GM12891 (cell line): ENCODE results near the gene EPHX1.
"Not testable (repeated sequence)": the region's sequence is repeated elsewhere in the genome, so short reads cannot be mapped to it uniquely, and the experiment has no call there.

Experiments used
- DNase-seq: peaks from one replicate; pipeline ENCODE4 v3.0.0; 2011; ENCODE audit warnings: low spot score; ENCODE audit not compliant: insufficient read length
- FAIRE-seq: peaks from 2 replicates; lab custom pipeline; 2011; peaks lifted over from hg19 to GRCh38; lab: Jason Lieb, UNC
- PAX5 ChIP-seq: IDR thresholded peaks from 2 replicates; pipeline ENCODE4 v1.6.1; 2011; ENCODE audit warnings: low read length, moderate library complexity, mild to moderate bottlenecking; ENCODE audit not compliant: insufficient read depth, severe bottlenecking
- POLR2A ChIP-seq: IDR thresholded peaks from 2 replicates; pipeline ENCODE4 v1.6.1; 2011; ENCODE audit warnings: low read depth, low read length, control low read depth
- POLR2AphosphoS5 ChIP-seq: IDR thresholded peaks from 2 replicates; pipeline ENCODE4 v1.6.1; 2011; ENCODE audit warnings: low read depth, low read length, control low read depth
- POU2F2 ChIP-seq: IDR thresholded peaks from 2 replicates; pipeline ENCODE4 v1.6.1; 2011; ENCODE audit warnings: low read depth, mild to moderate bottlenecking, control low read depth, low read length, moderate library complexity
- SPI1 ChIP-seq: IDR thresholded peaks from 2 replicates; pipeline ENCODE4 v1.6.1; 2011; ENCODE audit warnings: low read depth, low read length, control low read depth
- TAF1 ChIP-seq: IDR thresholded peaks from 2 replicates; pipeline ENCODE4 v1.6.1; 2011; ENCODE audit warnings: low read depth, low read length, control low read depth

EPHX1 gene

DNA sequence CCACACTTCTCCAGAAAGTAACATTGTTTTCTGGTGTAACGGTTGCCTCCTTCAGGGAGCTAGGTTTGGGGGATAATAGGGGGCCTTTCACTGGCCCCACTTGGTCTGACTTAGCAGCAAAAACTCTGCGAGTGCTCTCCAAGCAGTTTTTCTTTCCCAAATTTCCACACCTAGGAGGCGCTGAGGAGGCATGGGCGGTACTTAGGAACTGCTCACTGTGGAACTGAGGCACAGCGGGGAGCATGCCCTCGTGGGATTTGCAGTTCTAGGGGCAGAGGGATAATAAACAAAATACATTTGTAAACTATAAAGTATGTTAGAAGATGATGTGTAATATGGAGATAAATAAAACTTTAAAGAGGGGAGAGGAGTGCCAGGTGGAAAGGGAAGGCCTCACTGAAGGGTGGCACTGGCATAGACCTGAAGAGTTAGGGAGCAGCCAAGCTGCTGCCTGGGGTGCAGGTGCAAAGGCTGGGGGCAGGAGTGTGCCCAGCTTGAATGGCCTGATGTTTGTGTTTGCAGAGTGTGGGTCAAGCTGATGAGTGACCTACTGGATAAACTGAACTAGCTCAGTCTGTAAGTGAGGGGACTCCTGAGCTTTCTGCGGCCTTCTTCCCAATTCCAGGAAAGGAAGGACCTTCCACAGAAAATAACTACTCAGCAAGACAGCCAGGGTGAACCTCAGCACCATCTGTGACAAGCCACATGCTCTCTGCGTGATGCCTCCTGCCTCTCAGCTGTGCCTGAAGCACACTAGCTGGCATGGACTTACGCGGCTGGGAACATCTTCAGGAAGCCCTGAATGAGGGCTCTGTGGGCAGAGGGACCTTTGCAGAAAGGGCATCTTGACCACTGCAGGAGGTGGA lies 1.9 kb downstream of the EPHX1 start:
- FAIRE-seq (no peak), DNase-seq (no peak)
- no peak for TF ChIP-seq POU2F2
- no peak for TF ChIP-seq POLR2AphosphoS5
- TF ChIP-seq TAF1, result no peak
- no peak for TF ChIP-seq PAX5
- TF ChIP-seq POLR2A, result no peak

DNA sequence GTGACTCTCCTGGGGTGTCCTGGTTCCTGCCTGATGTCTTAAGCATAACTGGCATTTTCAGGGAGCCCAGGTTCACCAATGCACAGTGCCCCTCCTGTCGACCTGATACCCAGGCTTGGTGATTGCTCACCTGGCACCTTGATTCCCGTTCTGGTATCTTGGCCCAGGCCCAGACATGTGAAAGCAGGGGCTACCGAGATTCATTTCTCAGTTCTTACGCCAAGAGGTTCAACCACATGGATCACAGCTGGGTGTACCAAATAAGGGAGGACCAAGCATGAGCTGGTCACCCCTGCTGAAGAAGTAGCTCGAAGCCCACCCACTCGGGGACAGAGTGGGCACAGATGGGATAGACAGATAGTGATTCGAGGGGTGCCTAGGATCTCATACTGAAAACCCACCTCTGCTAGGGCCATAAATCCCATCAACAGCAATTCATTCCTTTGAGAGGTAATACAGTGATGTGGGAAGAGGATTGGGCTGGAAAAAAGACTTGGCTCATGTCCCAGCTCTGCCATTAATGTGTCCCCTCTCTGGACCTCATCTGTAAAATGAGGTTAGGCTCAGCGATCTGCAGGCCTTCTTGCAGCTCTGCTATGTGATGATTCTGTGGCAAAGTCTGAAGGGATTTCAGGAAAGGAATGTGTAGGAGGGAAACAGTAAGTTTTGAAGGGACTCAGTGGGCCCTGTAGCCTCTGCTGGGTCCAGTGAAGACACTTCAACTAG lies 2.7 kb downstream of the EPHX1 start:
- no peak for DNase-seq

DNA sequence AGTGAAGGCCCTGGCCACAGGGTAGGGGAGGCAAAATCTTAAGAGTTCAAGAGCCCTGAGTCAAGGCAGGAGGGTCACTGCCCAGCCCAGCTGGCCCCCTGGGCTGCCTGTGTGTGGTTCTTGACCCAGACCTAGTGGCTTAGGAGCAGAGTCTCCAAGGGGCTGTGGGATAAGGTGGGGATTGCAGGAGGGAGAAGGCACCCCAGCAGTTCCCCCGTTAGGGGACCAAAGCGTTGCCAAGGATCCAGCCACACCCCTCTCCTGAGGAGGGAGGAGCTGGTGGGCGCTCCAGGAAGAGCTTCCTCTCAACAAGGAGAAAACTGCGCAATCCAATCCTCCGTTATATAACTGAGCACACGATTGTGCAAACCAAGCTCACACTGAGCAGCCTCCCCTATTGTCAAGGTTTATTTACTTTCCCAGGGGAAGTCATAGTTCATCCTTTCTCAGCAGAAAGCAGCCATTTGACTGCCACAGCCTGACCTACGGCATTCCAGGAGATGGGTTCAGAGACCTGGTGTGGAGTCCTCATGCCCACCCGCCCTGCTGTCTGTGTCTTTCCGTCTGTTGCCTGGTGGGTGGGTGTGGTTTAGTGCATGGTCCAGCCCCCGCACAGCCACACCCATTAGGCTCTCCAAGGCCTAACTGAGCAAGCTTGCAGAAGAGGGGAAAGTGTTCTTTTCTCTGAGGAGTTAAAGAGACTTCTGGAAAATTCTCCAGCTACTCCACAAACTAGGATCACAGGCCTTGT lies 3.5 kb downstream of the EPHX1 start:
- no peak for DNase-seq
- TF ChIP-seq POU2F2 (no peak), TAF1 (no peak), POLR2A (no peak), PAX5 (no peak), POLR2AphosphoS5 (no peak), SPI1 (no peak)
- no peak for FAIRE-seq

More for the DNA sequence above, 2.7 kb downstream of the EPHX1 start:
- FAIRE-seq, result no peak
- no peak for TF ChIP-seq POU2F2
- TF ChIP-seq SPI1, result no peak
- no peak for TF ChIP-seq POLR2A
- TF ChIP-seq POLR2AphosphoS5, result no peak
- no peak for TF ChIP-seq PAX5
- no peak for TF ChIP-seq TAF1

DNA sequence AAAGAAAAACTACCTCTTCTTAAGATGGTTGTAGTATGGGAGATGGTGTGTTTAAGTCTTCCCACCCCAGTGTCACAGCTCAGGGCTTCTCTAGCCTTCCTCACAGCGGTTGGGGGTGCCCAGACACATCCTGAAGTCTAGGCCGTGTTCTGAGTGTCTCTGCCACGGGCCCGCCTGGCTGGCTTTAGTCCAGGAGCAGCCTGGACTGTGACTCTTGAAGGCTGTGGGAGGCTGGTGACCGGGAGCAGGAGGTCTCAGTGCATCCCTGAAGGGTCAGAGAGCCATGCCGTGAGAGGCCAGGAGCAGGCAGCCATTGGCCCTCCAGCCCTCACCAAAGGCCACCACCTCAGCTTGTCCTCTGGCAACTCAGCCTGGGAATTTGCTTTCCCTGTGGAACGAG lies 4.5 kb downstream of the EPHX1 start:
- DNase-seq (no peak), FAIRE-seq (no peak)
- TF ChIP-seq TAF1, result no peak
- TF ChIP-seq SPI1, result no peak
- TF ChIP-seq POLR2AphosphoS5, result no peak
- TF ChIP-seq PAX5, result no peak
- no peak for TF ChIP-seq POU2F2
- TF ChIP-seq POLR2A, result no peak

DNA sequence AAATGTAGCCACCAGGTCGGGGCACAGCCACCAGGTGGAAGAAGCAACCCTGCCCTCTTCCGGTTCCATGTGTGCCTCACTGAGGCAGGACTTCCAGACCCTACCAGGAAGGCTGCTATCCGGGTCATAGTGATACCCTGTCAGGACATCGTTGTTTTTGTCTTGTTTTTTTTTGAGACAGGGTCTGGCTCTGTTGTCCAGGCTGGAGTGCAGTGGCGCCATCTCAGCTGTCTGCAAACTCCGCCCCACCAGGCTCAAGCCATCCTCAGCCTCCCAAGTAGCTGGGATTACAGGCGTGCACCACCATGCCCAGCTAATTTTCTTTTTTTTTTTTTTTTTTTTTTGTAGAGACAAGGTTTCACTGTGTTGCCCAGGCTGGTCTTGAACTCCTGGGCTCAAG lies 5.2 kb downstream of the EPHX1 start:
- DNase-seq, FAIRE-seq: not testable (repeated sequence)

DNA sequence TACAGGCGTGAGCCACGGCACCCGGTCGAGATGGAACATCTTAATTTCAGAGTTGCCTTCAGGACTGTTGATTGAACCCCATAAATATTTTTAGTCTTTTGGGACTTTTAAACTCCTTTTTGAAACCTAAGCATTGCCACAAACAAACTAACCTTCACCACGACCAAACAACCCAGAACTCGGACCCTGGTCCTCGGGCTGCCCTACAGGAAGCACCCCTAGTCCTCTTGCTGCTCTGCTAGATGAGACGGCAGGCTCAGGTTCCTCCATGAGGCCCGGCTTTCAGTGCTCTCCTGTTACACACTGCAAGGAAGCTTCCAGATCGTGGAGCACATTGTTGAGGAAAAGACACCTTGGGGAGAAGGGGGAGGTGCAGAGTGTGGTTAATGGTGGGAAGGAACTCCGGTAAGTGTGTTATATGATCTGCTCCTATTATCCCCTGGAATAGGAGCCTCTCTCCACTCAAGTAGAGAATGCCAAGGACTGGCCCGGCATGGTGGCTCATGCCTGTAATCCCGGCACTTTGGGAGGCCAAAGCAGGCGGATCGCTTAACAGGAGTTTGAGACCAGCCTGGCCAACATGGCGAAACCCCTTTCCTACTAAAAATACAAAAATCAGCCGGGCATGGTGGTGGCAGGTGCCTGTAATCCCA lies 5.7 kb downstream of the EPHX1 start:
- no peak for FAIRE-seq
- TF ChIP-seq POLR2AphosphoS5, result no peak
- no peak for TF ChIP-seq POU2F2
- no peak for TF ChIP-seq PAX5
- TF ChIP-seq TAF1, result no peak
- no peak for TF ChIP-seq SPI1
- no peak for TF ChIP-seq POLR2A

DNA sequence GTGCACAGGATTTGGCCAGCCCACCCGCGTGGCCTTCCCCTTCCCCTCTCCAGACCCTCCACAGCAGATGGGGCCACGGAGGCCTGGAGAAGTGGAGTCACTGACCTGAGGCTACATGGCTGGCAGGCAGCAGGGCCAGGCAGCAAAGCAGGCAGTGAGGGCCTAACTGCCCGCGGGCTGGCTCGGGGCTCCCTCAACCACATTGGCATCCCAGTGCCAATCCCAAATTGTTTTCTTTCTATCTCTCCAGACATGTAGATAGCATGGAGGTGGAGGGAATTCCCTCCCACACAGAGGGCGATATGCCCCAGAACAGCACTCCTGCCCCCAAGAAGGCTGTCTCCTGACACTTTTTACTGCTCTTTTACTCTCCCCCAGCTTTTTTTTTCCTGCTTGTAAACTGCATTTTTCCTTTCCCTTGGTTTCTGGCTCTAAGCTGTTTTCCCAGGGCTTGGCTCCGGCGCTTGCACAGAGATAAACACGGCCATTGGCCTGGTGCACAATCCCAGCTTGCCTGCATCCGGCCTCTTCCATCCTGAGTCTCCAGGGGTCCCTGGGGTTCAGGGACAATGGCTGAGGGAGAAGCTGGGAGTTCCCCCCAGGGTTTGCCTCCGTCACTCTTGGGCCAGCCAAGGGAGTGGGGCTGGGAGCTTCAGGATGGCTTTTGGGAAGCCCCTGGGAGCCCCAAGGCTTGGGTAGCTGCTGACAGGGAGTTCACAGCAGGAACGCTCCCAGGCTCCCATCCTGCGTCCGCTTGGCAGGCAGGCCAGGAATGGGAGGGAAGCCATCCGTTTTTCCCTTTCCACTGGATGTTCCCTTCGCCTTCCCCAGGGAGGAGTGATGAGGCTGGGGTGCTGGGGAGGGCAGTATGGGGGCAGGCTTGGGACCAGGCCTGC lies 7.0 kb downstream of the EPHX1 start:
- FAIRE-seq (no peak), DNase-seq (no peak)
- no peak for TF ChIP-seq SPI1
- TF ChIP-seq POLR2AphosphoS5, result no peak
- no peak for TF ChIP-seq POU2F2
- no peak for TF ChIP-seq POLR2A
- no peak for TF ChIP-seq TAF1

More for the DNA sequence above, 5.7 kb downstream of the EPHX1 start:
- no peak for DNase-seq

DNA sequence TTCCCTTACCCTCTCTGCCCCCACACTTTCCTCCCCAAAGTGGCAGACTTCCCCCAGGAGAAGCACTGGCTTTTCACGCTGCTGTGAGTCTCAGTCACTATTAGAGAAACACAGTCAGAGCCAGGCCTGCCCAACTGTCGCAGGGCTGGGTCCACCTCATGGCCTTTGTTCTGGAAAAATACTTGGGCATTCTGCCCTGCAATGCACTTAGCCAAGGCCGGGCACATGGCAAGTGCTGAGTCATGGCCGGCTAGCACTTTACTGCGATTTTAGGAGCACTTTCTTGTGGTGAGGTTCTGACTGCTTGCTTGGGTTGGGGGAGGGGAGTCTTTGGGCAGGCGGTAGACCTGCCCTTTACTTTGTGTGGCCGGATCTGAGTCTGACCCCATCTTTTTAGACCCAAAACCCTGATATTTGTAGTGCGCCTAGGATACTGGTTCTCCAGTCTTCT lies 7.7 kb downstream of the EPHX1 start:
- TF ChIP-seq SPI1, result no peak
- TF ChIP-seq PAX5, result no peak
- no peak for TF ChIP-seq TAF1
- no peak for TF ChIP-seq POU2F2
- TF ChIP-seq POLR2AphosphoS5, result no peak
- TF ChIP-seq POLR2A, result no peak
- DNase-seq, result no peak
- no peak for FAIRE-seq
